B cell (primary cell): ENCODE measurements around the gene CDC42BPA. TPM values are rescaled to one million over a fixed set of nuclear protein-coding genes. Genes with fewer than 3 reads are reported as not detected.

ENCODE experiments used
- ATAC-seq: fragments of 200-7000 bp; cut with Tn5 transposase; one replicate; pipeline ENCODE4 v1.10.0; 2021; ENCODE audit warnings: low read depth, mild to moderate bottlenecking, moderate number of reproducible peaks, moderate library complexity
- CTCF ChIA-PET: fragments of 350-600 bp; sonication (Branson Sonifier 250); formaldehyde crosslinking; loops from one replicate; lab custom pipeline; 2021; ENCODE audit warnings: antibody characterized with exemption, inconsistent platforms; lab: Charles Lee
- POLR2A ChIA-PET: fragments of 350-600 bp; sonication (Branson Sonifier 250); formaldehyde crosslinking; loops from one replicate; lab custom pipeline; 2021; ENCODE audit warnings: antibody characterized with exemption; lab: Charles Lee
- DNase-seq: peaks from one replicate; pipeline ENCODE4 v3.0.0; 2013
- H2AFZ ChIP-seq: 2 replicates; pipeline ENCODE4 v1.6.1; 2012; ENCODE audit warnings: mild to moderate bottlenecking, low read depth, low read length; ENCODE audit not compliant: insufficient read depth, poor library complexity, severe bottlenecking
- H3K27ac ChIP-seq, 2 donors: 1 replicate in 1 of 2; 2 replicates in 1 of 2; pipeline ENCODE4 v1.5.1; 2012 to 2013; ENCODE audit warnings: low read length in 2 of 2, mild to moderate bottlenecking in 2 of 2, moderate library complexity in 1 of 2
- H3K27me3 ChIP-seq, 4 experiments: fragments of 200-600 bp in 1 of 4; sonication (generic) in 1 of 4; replicated peaks in 1 of 4; 1 replicate in 2 of 4; 2 replicates in 2 of 4; pipeline versions ENCODE4 v1.6.1 to v1.7.0; 2013 to 2016; ENCODE audit warnings: low read length in 3 of 4, mild to moderate bottlenecking in 2 of 4, mixed read lengths in 1 of 4, moderate library complexity in 1 of 4; ENCODE audit not compliant: insufficient read depth in 4 of 4, control insufficient read depth in 3 of 4; ENCODE audit errors: control extremely low read depth in 1 of 4
- H3K36me3 ChIP-seq, 2 experiments: replicated peaks in 1 of 2; 1 replicate in 1 of 2; 2 replicates in 1 of 2; pipeline versions ENCODE4 v1.6.1 to v1.7.1; 2013; ENCODE audit warnings: low read length in 1 of 2; ENCODE audit not compliant: insufficient read depth in 2 of 2, control insufficient read depth in 1 of 2; ENCODE audit errors: control extremely low read depth in 1 of 2, extremely low read depth in 1 of 2
- H3K4me1 ChIP-seq, 2 donors: fragments of 200-600 bp in 1 of 2; sonication (generic) in 1 of 2; 1 replicate in 1 of 2; 2 replicates in 1 of 2; pipeline versions ENCODE4 v1.5.1 to v1.6.1; 2013 to 2017; ENCODE audit warnings: low read length in 2 of 2; ENCODE audit not compliant: control insufficient read depth in 2 of 2, insufficient read depth in 2 of 2
- H3K4me2 ChIP-seq: replicated peaks from 2 replicates; pipeline ENCODE3; 2012; ENCODE audit warnings: mild to moderate bottlenecking, low read depth, low read length; ENCODE audit not compliant: poor library complexity, severe bottlenecking
- H3K4me3 ChIP-seq, 5 experiments: fragments of 200-600 bp in 1 of 5; sonication (generic) in 1 of 5; 1 replicate in 3 of 5; 2 replicates in 2 of 5; pipeline versions ENCODE4 v1.5.1 to v1.7.0; 2011 to 2016; ENCODE audit warnings: low read length in 4 of 5, mild to moderate bottlenecking in 4 of 5, low read depth in 2 of 5, control low read depth in 1 of 5, moderate library complexity in 1 of 5; ENCODE audit not compliant: insufficient read depth in 1 of 5; ENCODE audit errors: control extremely low read depth in 1 of 5, extremely low read depth in 1 of 5
- H3K79me2 ChIP-seq: fragments of 200-600 bp; sonication (generic); one replicate; pipeline ENCODE4 v1.6.0; 2016; ENCODE audit warnings: low read length; ENCODE audit not compliant: control insufficient read depth, insufficient read depth
- H3K9ac ChIP-seq: fragments of 200-600 bp; sonication (generic); 2 replicates; pipeline ENCODE4 v1.6.1; 2017; ENCODE audit warnings: mild to moderate bottlenecking, low read length, moderate library complexity
- H3K9me3 ChIP-seq, 3 donors: one replicate each; pipeline versions ENCODE4 v1.6.1 to v1.7.1; 2013; ENCODE audit warnings: low read length in 2 of 3; ENCODE audit not compliant: control insufficient read depth in 2 of 3, insufficient read depth in 1 of 3; ENCODE audit errors: control extremely low read depth in 1 of 3
- H4K20me1 ChIP-seq: 2 replicates; pipeline ENCODE4 v1.6.0; 2012; ENCODE audit warnings: mild to moderate bottlenecking, low read length; ENCODE audit not compliant: insufficient read depth, control insufficient read depth, poor library complexity, severe bottlenecking
- H3K27ac Mint-ChIP-seq: one replicate; pipeline ENCODE4 v1.8.0; 2021; ENCODE audit warnings: mixed read lengths
- H3K27me3 Mint-ChIP-seq: one replicate; pipeline ENCODE4 v1.8.0; 2021; ENCODE audit warnings: mixed read lengths
- H3K4me1 Mint-ChIP-seq: one replicate; pipeline ENCODE4 v1.8.0; 2021; ENCODE audit warnings: mixed read lengths
- H3K4me3 Mint-ChIP-seq: one replicate; pipeline ENCODE4 v1.8.0; 2021; ENCODE audit warnings: mixed read lengths
- H3K9me3 Mint-ChIP-seq: one replicate; pipeline ENCODE4 v1.8.0; 2022; ENCODE audit warnings: mixed read lengths; ENCODE audit not compliant: insufficient read depth
- CTCF ChIP-seq: fragments of 200-600 bp; IDR thresholded peaks from one replicate; pipeline ENCODE4 v1.8.0; 2022; ENCODE audit warnings: antibody characterized with exemption, mild to moderate bottlenecking
- EZH2 ChIP-seq: IDR thresholded peaks from 2 replicates; pipeline ENCODE4 v1.6.1; 2012; ENCODE audit warnings: borderline replicate concordance, low read depth, mild to moderate bottlenecking, moderate library complexity, low read length; ENCODE audit not compliant: insufficient read depth, poor library complexity, severe bottlenecking
- WGBS: methylation state at CpG from one replicate; pipeline ENCODE4 v1.1.5; 2013; ENCODE audit warnings: missing lambda C conversion rate; ENCODE audit not compliant: insufficient coverage; 5-methylcytosine and 5-hydroxymethylcytosine counted together
- intact Hi-C: fragments of 100-400 bp; cut with micrococcal nuclease; formaldehyde crosslinking; loops from one replicate; pipeline ENCODE4 v1.10.0; 2022
- polyA plus RNA-seq: library from polyadenylated mRNA; depleted of rRNA; stranded (reverse); fragments of >200 nt; gene quantifications from 2 replicates; pipeline ENCODE4 v1.2.3, GENCODE V29; 2012
- total RNA-seq, 2 donors: library from RNA; stranded (reverse); fragments of 120-200 nt in 1 of 2; gene quantifications; 1 replicate in 1 of 2; 2 replicates in 1 of 2; pipeline versions ENCODE4 v1.2.3 to v1.2.4, GENCODE V29; 2013 to 2022

The CDC42BPA gene
- total and polyA plus RNA-seq, 2 donors (not counting 1 experiment from before 2014, with no cell fraction given) = 0.04 to 0.69 TPM

DNA sequence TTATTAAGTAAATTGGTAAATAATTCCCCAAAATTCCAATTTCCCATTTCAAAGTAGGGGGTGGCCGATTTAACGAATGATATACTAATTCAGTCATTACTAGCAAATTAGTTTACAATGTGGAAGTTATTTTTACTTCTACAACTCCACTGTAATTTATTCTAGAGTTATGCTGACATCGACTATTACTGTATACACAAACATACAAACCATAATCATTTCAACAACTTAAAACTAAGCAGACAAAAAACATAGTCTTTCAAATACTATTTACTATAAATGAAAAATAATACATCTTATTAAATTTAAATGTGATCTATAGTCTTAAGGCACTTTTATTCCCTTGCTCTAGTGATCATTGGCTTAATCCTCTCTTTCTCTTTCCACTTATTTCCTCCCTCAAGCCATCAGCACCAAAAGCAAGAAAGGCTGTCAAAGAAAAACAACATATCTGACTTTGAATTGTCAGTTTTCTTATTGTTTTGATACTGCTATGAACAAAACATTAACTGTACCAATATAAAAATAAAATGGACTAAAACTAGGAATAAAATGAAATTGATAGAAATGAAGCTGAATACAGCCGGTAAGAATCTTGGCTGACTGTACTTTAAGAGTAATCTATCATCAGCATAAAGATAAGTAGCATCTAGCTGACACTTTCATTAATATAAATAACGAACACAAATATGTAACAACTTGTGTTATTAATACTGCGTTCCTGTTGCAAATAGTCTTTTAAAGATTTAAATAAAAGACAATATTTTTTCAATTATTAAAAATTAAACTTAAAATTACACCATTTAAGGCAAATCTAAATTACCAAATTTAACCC lies 4.1 kb downstream of the CDC42BPA start:
- peaks cover 0 to 38% (median 21%) of the 10 kb centered on the region in 4 experiments for H3K27me3 ChIP-seq
- ChIA-PET POLR2A (no interaction called here), CTCF (no interaction called here)
- H3K4me1 ChIP-seq = peaks cover 9 to 13% of the 10 kb centered on the region in 2 donors
- no peak overlapping the region for H2AFZ ChIP-seq
- peaks cover 46% of the 10 kb centered on the region for H3K27me3 Mint-ChIP-seq
- no peaks in the 10 kb centered on the region for H3K79me2 ChIP-seq
- ATAC-seq = no peak
- no peak overlapping the region for H3K27ac ChIP-seq
- no CpG with 5 or more reads among the region's 6 CpGs for WGBS
- H4K20me1 ChIP-seq = no peaks in the 10 kb centered on the region
- no peak overlapping the region for H3K27ac Mint-ChIP-seq
- H3K9me3 ChIP-seq = peaks cover 0 to 2% (median 0%) of the 10 kb centered on the region in 3 donors
- H3K4me1 Mint-ChIP-seq = peaks cover 10% of the 10 kb centered on the region
- no peaks in the 10 kb centered on the region for H3K36me3 ChIP-seq
- H3K4me3 ChIP-seq = no peak overlapping the region
- no peak overlapping the region for H3K4me2 ChIP-seq
- no peak for DNase-seq
- no peak overlapping the region for H3K9ac ChIP-seq
- H3K9me3 Mint-ChIP-seq = no peaks in the 10 kb centered on the region
- intact Hi-C loops = no loop called here
- no peak overlapping the region for H3K4me3 Mint-ChIP-seq
- TF ChIP-seq EZH2 (no peak), CTCF (no peak)

DNA sequence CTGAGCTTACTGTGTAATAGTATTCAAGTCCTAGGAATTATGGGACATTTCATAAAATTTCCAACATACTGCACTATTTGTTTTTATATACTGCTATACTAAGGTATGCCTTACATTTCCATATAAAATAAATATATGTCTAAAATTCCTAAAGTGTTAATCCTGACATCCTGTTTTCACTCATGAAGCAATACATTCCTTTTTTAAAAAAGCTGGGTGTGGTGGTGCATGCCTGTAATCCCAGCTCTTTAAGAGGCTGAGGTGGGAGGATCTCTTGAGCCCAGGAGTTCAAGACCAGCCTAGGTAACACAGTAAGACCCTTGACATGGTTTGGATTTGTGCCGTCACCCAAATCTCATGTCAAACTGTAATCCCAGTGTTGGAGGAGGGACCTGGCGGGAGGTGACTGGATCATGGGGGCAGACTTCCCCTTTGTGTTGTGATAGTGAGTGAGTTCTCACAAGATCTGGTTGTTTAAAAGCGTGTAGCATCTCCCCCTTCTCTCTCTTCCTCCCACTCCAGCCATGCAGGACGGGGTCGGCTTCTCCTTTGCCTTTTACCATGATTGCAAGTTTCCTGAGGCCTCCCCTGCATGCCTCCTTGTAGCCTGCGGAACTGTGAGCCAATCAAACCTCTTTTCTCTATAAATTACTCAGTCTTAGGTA lies 5.8 kb downstream of the CDC42BPA start:
- Histone ChIP-seq H3K9ac (no peak overlapping the region), H3K4me1 (peaks cover 2 to 6% of the 10 kb centered on the region in 2 donors), H3K27ac (no peak overlapping the region), H3K27me3 (peaks cover 0 to 33% (median 13%) of the 10 kb centered on the region in 4 experiments), H4K20me1 (no peaks in the 10 kb centered on the region), H3K9me3 (peaks cover 0 to 2% (median 0%) of the 10 kb centered on the region in 3 donors), H3K79me2 (no peaks in the 10 kb centered on the region), H2AFZ (no peak overlapping the region), H3K4me3 (no peak overlapping the region), H3K4me2 (no peak overlapping the region), H3K36me3 (no peaks in the 10 kb centered on the region)
- ATAC-seq (no peak), DNase-seq (no peak)
- Mint-ChIP-seq H3K4me3 (no peak overlapping the region), H3K9me3 (no peaks in the 10 kb centered on the region), H3K4me1 (peaks cover 4% of the 10 kb centered on the region), H3K27ac (no peak overlapping the region), H3K27me3 (peaks cover 43% of the 10 kb centered on the region)
- TF ChIP-seq EZH2 = no peak
- no peak for TF ChIP-seq CTCF
- 100% methylated on average over 2 of the region's 6 CpGs for WGBS
- CTCF ChIA-PET = no interaction called here
- intact Hi-C loops = no loop called here
- POLR2A ChIA-PET = no interaction called here
